ENCODE data around the gene MTHFD1L.

Gene MTHFD1L

DNA sequence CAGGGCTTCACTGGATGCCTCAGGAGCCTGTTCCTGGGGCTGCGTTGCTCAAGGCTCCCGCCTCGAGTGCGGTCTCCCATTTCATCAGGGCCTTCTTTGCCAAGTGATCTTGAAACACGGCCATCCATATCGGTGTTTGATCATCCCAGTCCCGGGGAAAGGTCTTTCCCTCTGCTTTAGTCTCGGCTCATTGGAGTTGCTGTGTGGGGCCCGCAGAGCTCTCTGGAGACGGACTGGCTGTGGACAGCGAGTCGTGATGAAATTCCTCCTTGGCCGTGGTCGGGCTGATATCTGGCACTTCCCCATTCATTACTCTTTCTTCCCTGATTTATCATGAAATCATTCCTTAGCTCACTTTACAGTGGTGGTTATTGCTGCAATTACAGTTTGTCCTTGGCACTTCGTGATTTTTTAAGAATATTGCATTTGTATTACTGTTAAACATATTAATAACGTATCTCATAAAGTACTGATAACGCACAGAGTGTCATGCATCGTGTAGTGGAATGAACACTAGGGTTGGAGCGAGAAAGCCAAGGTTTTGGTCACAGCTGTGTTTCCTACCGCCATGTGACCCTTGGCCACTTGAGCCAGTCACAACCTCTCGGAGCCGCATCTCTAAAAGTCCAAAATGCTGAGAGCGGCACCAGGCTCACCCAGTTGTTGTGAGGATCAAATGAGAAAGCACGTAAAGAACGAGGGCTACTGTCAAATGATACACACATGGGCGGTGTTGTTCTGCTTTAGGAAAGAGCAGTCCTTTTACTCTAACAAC lies 71.8 kb downstream of the MTHFD1L start:
- DNase-seq = no peak

- DNase-seq = no peak
Observed at GRCh38 chr6:150939399-150939798, 73.9 kb downstream of the MTHFD1L start.

DNA sequence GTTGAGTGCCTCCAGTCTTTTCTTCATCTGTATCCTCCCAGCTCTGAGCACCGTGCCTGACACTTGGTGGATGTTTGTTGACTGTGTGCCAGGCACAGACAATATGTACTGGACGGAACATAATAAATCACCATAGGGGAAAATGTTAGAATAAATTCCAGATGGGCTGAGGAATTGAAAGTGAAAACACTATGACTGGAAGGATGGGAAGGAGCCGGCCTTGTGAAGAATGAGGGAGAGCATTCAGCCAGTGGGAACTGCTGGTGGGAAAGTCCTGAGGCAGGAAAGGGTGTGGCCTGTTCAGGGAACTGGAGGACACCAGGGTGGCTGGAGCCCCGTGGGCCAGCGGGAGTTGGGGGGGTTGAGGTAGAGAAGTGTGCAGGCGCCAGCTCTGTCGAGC lies 75.4 kb downstream of the MTHFD1L start:
- DNase-seq = peak; percentile 47

- no peak for DNase-seq
Observed at GRCh38 chr6:150949526-150949925, 84.0 kb downstream of the MTHFD1L start.

DNA sequence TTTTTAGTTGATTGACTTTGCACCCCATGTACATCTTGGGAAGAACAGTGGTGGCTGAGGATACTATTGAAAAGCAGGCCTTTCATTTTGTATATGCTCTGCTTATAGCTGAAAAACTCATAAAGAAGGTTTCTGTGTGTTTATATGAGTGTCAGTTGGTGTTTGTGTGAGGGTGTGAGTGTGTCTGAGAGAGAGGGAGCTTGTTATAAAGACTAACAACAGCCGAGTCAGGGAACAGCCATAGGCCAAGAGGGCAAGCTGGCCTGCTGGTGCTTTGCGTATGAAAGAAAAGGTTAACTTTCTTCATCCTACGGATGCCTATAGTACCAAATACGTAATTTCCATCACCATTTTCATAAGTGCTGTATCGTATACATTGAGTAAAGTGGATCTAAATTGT lies 88.3 kb downstream of the MTHFD1L start:
- DNase-seq = no peak

DNA sequence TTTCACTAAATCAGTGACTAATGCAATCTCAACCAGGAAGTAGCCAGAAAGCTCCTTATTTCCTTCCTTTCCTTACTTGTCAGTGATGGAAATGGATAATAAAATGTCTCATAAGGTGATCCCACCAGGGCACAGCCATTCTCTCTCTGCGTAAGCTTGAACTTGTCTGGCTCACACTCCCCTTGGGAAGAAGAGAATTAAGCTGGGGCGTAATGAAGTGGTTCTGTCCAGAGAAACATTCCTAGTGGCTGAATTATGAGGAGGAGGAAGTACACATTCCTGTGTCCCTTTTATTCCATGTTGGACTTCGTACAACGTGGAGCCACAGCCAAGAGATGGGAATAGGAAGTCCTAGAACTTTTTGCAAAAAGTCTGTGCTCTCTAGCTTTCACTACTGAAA lies 93.7 kb downstream of the MTHFD1L start:
- no peak for DNase-seq

DNA sequence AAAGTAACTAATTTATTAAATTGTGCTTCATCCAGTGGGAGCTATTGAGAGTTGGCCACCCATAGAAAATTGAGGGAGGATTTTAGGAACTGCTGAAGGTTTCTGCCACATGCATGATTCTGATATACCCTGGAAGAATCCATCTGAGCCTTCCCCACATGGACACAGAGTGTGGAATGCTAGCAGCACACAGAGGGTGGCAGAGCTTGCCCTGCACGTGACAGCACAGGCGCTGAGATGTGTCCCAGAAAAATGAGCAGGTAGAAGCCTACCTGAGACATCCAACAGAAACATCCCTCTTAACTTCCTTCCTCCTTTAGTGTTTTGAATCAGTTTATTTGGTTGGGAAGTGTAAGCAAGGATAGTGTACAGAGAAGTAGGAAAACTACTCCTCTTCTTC lies 96.9 kb downstream of the MTHFD1L start:
- no peak for DNase-seq

GRCh38 chr6:150964765-150965164 lies 99.3 kb downstream of the MTHFD1L start:
- no peak for DNase-seq

DNA sequence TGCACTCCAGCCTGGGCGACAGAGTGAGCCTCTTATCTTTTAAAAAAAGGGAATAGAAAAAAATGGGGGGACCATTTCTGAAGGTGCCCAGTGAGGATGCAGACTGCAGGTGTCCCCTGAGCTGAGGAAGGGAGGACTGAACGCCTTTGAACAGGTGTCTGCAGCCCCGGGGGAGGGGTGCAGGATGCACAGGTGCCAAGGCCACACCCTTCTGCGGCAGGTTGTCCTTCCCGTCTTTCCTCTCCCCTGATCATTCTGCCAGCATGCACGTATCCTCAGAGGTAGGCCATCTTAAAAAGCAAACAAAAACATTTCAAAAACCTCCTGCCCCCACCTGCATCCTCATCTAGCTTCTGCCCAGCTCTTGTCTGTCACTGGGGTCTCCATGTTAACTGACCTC lies 101.3 kb downstream of the MTHFD1L start:
- DNase-seq = no peak

GRCh38 chr6:150967381-150967780 lies 101.9 kb downstream of the MTHFD1L start:
- DNase-seq = no peak

DNA sequence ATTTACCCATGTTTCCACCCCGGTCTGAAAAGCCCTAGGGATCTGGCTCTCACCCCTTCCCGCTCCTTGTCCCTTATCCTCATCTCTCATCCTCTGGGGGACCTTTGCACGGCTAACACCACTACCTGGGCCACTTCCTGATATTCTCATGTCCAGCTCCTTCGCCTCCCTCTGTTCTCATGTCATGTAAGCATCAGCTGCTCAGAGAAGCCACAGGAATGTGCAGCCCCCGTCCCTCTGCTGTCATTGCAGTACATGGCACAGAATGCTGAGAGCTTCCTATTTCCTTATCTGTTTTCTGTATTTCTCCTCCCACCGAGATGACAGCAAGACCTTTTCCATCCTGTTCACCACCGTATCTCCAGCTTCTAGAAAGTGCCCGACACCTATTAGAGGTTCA lies 102.4 kb downstream of the MTHFD1L start:
- DNase-seq = no peak

GRCh38 chr6:150969901-150970300 lies 104.4 kb downstream of the MTHFD1L start:
- DNase-seq = no peak

GRCh38 chr6:150971219-150971618 lies 105.7 kb downstream of the MTHFD1L start:
- no peak for DNase-seq

GRCh38 chr6:150975136-150975535 lies 109.6 kb downstream of the MTHFD1L start:
- DNase-seq = no peak

- no peak for DNase-seq
Observed at GRCh38 chr6:150977281-150977680, 111.8 kb downstream of the MTHFD1L start.

DNA sequence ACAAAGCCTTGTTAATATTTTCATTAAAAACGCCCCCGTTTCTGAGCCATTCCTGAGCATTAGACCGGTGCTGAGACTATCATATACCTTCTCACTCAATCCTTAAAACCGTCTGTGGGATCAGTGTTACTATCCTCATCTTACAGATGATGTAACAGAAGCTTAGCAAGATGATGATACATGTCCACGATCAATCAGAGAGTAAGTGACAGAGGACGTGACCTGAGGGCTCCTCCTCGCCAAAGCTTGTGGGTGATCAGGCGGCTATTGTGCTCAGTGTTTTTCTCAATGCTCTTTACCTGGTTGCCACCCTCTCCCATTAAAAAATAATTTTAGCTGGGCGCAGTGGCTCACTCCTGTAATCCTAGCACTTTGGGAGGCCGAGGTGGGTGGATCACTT lies 113.1 kb downstream of the MTHFD1L start:
- DNase-seq = no peak

DNA sequence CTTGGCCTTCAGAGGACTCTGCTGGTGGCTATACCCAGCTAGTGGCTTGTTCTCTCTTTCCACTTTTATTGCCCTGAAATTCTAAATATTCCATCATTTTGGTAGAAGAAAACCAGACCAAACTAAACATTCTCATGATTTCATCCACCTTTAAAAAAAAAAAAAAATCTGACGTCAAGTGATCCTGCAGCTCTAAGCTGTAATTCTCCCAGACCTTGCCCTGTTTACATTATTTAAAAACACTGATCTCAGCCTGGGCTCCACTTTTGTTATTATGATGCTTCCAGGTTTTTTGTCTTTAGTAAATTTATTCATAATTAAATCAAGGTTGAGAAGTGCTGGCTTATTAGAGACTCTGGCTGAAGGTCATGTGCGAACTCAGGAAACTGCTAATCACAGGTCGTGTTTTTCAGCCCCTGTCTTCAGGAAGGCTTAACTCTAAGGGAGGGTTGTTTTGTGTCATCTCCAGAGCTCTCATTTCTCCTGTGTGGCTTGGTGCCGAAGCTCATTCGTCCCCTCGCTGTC lies 114.4 kb downstream of the MTHFD1L start:
- DNase-seq = no peak

DNA sequence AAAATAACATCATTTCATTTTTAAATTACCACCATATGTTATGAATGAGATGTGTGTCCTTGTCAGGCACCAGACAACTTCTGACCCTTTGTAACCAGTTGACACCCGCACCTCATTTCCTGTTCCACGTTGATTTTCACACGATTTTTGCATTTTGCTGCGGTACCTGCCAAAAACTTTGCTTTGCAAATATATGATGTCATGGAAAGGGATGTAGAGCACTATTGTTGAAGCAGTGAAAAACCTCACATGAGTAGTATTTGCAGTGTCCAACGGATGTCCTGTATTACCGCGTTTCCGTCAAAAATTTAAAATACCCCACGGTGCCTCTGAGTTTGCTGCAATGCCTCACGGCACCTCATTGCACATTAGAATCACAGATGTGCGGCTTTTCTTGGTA lies 115.6 kb downstream of the MTHFD1L start:
- no peak for DNase-seq

DNA sequence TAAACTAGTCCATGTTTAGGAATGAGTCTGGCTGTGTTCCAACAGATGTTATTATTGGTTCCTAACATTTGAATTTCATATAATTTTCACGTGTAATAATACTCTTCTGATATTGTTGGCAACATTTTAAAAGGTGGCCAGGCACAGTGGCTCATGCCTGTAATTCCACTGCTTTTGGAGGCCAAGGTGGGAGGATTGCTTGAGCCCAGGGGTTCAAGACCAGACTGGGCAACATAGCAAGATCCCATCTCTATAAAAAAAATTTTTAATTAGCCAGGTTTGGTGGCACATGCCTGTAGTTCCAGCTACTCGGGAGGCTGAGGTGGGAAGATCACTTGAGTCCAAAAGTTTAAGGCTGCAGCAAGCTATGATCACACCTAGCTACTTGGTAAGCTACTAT lies 116.2 kb downstream of the MTHFD1L start:
- no peak for DNase-seq

DNA sequence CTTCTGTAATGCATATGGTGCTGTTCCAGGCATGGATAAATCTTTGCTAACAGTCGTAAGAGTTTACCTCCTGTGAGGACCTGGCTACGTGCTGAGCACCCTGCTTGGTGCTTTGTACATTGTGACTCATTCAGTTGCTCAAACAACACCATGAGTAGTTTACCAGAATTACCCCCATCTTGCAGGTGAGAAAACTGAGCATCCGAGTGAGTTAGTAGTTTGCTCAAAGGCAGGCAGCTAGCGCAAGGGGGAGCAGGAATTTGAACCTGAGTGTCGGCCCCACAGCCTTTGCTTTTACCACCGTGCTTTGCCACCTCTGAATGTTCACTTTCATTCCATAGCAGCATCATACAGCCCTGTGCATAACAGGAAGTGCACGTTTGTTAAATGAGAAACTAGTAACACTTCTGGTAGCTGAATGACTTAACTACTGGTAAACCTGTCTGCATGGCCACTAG lies 121.9 kb downstream of the MTHFD1L start:
- no peak for DNase-seq

GRCh38 chr6:150987855-150988464 lies 122.5 kb downstream of the MTHFD1L start:
- DNase-seq = no peak

- DNase-seq = no peak
Observed at GRCh38 chr6:150991487-150991886, 126.0 kb downstream of the MTHFD1L start.

- DNase-seq = no peak
Observed at GRCh38 chr6:150992262-150992661, 126.8 kb downstream of the MTHFD1L start.

DNA sequence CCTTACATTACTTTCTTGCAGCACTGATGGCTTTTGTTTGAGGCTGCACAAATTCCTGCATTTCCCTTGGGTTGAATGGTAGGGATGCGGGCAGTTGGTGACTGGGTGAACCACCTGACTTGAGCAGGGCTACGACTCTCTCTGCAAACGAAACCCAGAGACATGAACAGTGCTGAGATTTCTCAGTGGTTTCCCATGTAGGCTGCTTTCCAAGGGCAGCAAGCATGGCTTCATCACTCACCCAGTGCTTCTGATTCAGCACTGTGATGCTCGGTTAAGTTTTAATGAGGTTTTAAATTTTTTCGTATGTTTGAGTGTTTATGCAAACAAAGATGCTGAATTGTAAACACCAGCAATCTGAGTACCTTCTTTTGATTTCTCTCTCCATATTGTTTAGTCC lies 127.2 kb downstream of the MTHFD1L start:
- no peak for DNase-seq

DNA sequence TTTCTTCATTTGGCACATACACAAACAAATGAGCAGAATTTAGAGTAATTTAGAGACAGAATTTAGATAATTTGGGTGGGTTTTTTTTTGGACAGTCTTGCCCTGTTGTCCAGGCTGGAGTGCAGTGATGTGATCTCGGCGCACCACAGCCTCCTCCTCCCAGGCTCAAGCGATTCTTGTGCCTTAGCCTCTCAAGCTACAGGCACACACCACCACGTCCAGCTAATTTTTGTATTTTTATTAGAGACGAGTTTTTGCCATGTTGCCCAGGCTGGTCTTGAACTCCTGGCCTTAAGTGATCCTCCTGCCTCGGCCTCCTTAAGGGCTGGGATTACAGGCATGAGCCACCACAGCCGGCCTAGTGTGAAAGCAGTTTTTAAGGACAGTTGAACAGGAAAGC lies 127.8 kb downstream of the MTHFD1L start:
- DNase-seq = no peak
